ENCODE measurements around the gene EDA.

DNA sequence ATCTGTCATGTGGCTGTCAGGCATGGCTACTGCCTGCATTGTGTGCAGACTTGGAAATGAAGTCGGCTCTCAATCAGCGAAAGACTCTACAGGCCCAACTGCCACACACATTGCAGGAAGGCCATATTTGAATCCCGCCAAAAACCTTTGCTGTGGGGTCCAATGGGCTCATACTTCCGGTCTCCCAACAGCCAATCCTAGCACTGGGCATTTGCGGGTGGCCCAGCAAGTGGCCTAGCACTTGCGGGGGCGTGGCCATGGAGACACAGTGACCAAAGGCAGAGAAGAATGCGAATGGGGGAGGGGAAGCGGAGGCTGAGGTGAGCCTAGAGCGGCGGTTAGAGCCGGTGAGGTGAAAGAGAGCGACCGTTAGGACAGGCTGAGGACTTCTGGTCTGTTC, 446.2 kb downstream of the EDA start, which contains the start of gene OTUD6A:
- TF ChIP-seq POLR2A (IDR thresholded peaks at IDR 0.05): no peak
- TF ChIP-seq, protein P1, sequence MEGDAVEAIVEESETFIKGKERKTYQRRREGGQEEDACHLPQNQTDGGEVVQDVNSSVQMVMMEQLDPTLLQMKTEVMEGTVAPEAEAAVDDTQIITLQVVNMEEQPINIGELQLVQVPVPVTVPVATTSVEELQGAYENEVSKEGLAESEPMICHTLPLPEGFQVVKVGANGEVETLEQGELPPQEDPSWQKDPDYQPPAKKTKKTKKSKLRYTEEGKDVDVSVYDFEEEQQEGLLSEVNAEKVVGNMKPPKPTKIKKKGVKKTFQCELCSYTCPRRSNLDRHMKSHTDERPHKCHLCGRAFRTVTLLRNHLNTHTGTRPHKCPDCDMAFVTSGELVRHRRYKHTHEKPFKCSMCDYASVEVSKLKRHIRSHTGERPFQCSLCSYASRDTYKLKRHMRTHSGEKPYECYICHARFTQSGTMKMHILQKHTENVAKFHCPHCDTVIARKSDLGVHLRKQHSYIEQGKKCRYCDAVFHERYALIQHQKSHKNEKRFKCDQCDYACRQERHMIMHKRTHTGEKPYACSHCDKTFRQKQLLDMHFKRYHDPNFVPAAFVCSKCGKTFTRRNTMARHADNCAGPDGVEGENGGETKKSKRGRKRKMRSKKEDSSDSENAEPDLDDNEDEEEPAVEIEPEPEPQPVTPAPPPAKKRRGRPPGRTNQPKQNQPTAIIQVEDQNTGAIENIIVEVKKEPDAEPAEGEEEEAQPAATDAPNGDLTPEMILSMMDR (IDR thresholded peaks at IDR 0.05): no peak
